ENCODE results near the gene NABP1. TPM values are rescaled to one million over a fixed set of nuclear protein-coding genes. Genes with fewer than 3 reads are reported as not detected.
"Not testable (repeated sequence)": the region's sequence is repeated elsewhere in the genome, so short reads cannot be mapped to it uniquely, and the experiment has no call there.

Gene NABP1
- total RNA-seq, 4 donors from 2014 or later, result 31.4 to 273 (median 211) TPM

DNA sequence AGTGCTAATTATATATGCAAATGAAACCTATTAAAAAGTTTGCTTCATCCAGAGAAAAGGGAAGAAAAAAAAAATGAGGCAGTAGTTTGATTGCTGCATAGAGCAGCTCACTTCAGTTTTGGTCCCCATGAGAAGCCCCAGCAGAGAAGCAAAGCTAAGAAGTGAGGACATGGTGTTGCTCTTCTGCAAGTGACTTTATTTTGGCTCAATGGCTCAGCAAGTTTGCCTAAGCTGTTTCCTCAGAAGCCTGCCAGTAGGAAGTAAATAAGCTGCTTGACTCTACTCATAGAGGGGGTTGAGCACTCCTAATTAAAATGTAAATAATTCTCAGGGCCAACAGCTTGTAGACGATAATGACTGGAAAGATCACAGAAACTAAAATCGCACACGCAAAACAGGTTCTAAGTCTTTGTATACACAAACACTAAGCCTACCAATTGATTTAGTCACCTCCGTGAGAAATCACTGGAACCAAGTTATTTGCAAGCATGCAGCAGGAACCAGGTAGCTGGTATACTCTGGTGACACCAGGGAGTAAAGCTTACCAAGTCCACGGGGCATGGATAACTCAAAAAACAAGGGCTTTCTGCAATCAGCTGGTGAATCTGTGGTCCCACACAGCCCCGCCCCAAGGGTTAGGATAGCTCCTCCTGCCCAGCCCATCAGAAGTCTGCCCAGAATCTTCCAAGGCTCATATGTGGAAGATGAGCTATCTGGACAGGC is 39.7 kb upstream of the NABP1 start:
- H3K9me3 ChIP-seq, result no peaks in the 10 kb centered on the region
- H3K4me1 ChIP-seq, result peaks cover 0 to 38% (median 9%) of the 10 kb centered on the region in 4 donors
- H3K36me3 ChIP-seq, result no peaks in the 10 kb centered on the region
- H3K4me3 ChIP-seq, result no peak overlapping the region
- DNase-seq, result no peak
- H3K27me3 ChIP-seq, result no peaks in the 10 kb centered on the region
- H3K27ac ChIP-seq, result peak overlapping the region; percentile 54 to 78 (median 72)
- TF ChIP-seq, protein P1, sequence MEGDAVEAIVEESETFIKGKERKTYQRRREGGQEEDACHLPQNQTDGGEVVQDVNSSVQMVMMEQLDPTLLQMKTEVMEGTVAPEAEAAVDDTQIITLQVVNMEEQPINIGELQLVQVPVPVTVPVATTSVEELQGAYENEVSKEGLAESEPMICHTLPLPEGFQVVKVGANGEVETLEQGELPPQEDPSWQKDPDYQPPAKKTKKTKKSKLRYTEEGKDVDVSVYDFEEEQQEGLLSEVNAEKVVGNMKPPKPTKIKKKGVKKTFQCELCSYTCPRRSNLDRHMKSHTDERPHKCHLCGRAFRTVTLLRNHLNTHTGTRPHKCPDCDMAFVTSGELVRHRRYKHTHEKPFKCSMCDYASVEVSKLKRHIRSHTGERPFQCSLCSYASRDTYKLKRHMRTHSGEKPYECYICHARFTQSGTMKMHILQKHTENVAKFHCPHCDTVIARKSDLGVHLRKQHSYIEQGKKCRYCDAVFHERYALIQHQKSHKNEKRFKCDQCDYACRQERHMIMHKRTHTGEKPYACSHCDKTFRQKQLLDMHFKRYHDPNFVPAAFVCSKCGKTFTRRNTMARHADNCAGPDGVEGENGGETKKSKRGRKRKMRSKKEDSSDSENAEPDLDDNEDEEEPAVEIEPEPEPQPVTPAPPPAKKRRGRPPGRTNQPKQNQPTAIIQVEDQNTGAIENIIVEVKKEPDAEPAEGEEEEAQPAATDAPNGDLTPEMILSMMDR (IDR thresholded peaks at IDR 0.05), result no peak
- no peak for TF ChIP-seq POLR2A (IDR thresholded peaks at IDR 0.05)

DNA sequence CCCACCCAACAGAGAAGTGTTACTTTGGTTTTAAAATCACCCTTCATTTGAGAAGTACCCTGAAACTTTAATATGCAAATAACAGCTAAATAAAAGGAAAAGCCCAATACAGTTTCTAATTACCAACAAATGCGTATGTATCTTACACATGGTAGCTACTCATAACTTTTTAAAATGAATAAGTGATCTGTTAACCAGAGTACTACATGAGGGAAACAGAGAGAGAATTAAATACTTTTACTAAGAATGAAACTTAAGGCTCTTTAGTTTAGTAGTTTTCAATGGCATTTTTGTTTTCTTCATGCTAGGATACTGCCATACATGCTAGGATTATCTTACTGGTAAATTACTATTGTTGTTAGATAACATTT is 39.1 kb upstream of the NABP1 start:
- Histone ChIP-seq H3K4me1 (peaks cover 0 to 38% (median 9%) of the 10 kb centered on the region in 4 donors), H3K27ac (peak overlapping the region; percentile 54 to 78 (median 72)), H3K27me3 (no peaks in the 10 kb centered on the region), H3K4me3 (no peak overlapping the region), H3K9me3 (no peaks in the 10 kb centered on the region), H3K36me3 (no peaks in the 10 kb centered on the region)
- no peak for DNase-seq
- TF ChIP-seq POLR2A (IDR thresholded peaks at IDR 0.05), result no peak
- TF ChIP-seq, protein P1 (IDR thresholded peaks at IDR 0.05), result no peak

DNA sequence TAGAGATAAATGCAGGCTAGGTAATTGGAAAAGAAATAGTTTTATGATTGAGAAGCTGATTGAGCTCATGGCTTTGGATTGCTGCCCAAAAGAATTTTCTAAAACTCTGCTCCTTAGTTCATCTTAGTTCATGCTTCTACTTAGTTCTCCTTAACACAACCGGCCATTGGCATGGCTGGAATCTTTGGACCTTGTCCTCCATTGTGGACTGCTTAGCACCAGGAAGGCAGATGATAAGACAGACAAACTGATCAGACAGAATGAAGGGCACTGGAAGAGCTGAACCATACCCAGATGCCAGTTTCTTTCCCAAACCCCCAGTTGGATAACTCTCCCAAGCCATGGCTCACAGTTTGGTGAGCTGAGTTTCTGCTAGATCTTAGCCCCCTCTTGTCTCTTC is 36.3 kb upstream of the NABP1 start:
- Histone ChIP-seq H3K4me1 (peaks cover 0 to 37% (median 9%) of the 10 kb centered on the region in 4 donors), H3K27ac (peak overlapping the region in 2 of 4 donors; percentile 50 to 73), H3K36me3 (no peaks in the 10 kb centered on the region), H3K4me3 (no peak overlapping the region), H3K9me3 (no peaks in the 10 kb centered on the region), H3K27me3 (no peaks in the 10 kb centered on the region)
- DNase-seq, result peak in 1 of 3 donors; percentile 77
- TF ChIP-seq, protein P1 (IDR thresholded peaks at IDR 0.05), result no peak
- TF ChIP-seq POLR2A (IDR thresholded peaks at IDR 0.05), result no peak

DNA sequence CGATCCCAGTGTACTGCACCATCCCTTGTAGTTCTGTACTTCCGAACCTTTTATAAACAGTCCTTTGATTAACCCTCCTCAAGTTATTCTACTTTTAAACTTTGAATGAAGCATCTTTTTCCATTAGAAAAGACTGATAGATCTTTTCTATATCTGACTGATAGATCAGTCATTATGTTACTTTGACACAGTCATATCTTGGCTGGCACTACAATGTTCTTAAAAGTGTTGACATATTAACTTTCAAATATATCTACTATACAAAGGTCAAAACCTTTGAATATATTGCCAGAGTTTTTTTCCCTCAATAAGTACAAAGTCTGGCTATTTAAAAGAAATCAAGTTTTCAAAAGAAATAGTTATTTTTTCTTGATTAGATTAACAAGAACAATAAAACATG is 35.4 kb upstream of the NABP1 start:
- H3K4me1 ChIP-seq, result peaks cover 0 to 28% (median 5%) of the 10 kb centered on the region in 4 donors
- no peak for DNase-seq

DNA sequence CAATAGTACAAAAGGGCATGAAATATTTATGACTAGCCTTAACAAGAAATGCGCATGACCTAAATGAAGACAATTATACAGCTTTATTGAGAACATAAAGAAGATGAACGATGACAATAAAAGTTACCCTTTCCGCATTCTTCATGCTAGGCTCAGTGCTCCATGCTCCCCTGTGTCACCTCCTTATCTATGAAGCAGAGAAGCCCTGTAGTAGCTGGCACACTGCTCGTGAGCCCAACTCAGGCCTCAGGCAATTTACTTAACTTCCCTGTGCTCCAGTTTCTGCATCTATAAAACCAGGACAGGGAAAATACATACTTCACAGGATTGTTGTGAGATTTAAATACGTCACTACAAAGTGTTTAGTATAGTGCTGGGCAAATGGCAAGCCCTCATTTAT is 34.5 kb upstream of the NABP1 start:
- no peak for TF ChIP-seq POLR2A (IDR thresholded peaks at IDR 0.05)
- TF ChIP-seq, protein P1 (IDR thresholded peaks at IDR 0.05), result no peak
- H3K27ac ChIP-seq, result peak overlapping the region in 3 of 4 donors; percentile 5 to 68 (median 49)
- H3K36me3 ChIP-seq, result no peaks in the 10 kb centered on the region
- no peaks in the 10 kb centered on the region for H3K27me3 ChIP-seq
- no peak overlapping the region for H3K4me3 ChIP-seq
- peak in 2 of 3 donors; percentile 57 to 82 for DNase-seq
- H3K9me3 ChIP-seq, result no peaks in the 10 kb centered on the region
- H3K4me1 ChIP-seq, result peaks cover 0 to 19% (median 3%) of the 10 kb centered on the region in 4 donors

More for the DNA sequence above, 35.4 kb upstream of the NABP1 start:
- Histone ChIP-seq H3K36me3 (no peaks in the 10 kb centered on the region), H3K9me3 (no peaks in the 10 kb centered on the region), H3K27ac (peak overlapping the region in 2 of 4 donors; percentile 50 to 73), H3K4me3 (no peak overlapping the region), H3K27me3 (no peaks in the 10 kb centered on the region)
- TF ChIP-seq, protein P1 (IDR thresholded peaks at IDR 0.05), result no peak
- TF ChIP-seq POLR2A (IDR thresholded peaks at IDR 0.05), result no peak

DNA sequence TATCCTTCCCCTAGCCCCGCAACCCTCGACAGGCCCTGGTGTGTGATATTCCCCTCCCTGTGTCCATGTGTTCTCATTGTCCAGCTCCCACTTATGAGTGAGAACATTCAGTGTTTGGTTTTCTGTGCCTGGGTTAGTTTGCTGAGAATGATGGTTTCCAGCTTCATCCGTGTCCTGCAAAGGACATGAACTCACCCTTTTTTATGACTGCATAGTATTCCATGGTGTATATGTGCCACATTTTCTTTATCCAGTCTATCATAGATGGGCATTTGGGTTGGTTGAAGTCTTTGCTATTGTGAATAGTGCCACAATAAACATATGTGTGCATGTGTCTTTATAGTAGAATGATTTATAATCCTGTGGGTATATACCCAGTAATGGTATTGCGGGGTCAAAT is 33.3 kb upstream of the NABP1 start:
- DNase-seq, result not testable (repeated sequence)

More for the DNA sequence above, 33.3 kb upstream of the NABP1 start:
- H3K4me3 ChIP-seq, H3K27me3 ChIP-seq, H3K36me3 ChIP-seq, H3K9me3 ChIP-seq, H3K4me1 ChIP-seq: not testable (repeated sequence)
- H3K27ac ChIP-seq, result peak overlapping the region in 1 of 4 donors; percentile 68

All from Peyer's patch (tissue), 4 donors.